Measurements from ENCODE around the gene SRI.

GRCh38 chr7:88208521-88208920, 11.3 kb downstream of the SRI start:
- TF ChIP-seq TCF12 (IDR thresholded peaks at IDR 0.05; ENCODE audit: low read depth) (no peak), CEBPB (IDR thresholded peaks at IDR 0.05) (no peak), TEAD4 (IDR thresholded peaks at IDR 0.05) (no peak), EP300 (IDR thresholded peaks at IDR 0.05; ENCODE audit: borderline replicate concordance) (no peak)

Data from Ishikawa (cell line).